GM23338 (cell line): Measurements from ENCODE around the gene KATNAL1. TPM values are rescaled to one million over a fixed set of nuclear protein-coding genes. Genes with fewer than 3 reads are reported as not detected.

Source experiments
- ATAC-seq: fragments of 200-7000 bp; cut with Tn5 transposase; 3 replicates; pipeline ENCODE4 v1.9.1; 2020
- DNase-seq: peaks from one replicate; pipeline ENCODE4 v3.0.0-alpha.2; 2015; ENCODE audit warnings: low spot score
- H2AFZ ChIP-seq: fragments of 200-600 bp; sonication (generic); 2 replicates; pipeline ENCODE4 v1.8.0; 2016; ENCODE audit warnings: antibody characterized with exemption, mild to moderate bottlenecking, moderate library complexity
- H3F3A ChIP-seq: fragments of 200-600 bp; sonication (generic); replicated peaks from 2 replicates; pipeline ENCODE4 v1.8.0; 2017; ENCODE audit warnings: antibody characterized with exemption, mixed run types, low read depth
- H3K27ac ChIP-seq: fragments of 200-600 bp; sonication (generic); 2 replicates; pipeline ENCODE4 v1.6.1; 2016; ENCODE audit warnings: low read depth
- H3K27me3 ChIP-seq: fragments of 200-600 bp; sonication (generic); 2 replicates; pipeline ENCODE4 v1.8.0; 2016; ENCODE audit warnings: mild to moderate bottlenecking, mixed run types, moderate library complexity; ENCODE audit not compliant: insufficient read depth
- H3K36me3 ChIP-seq: fragments of 200-600 bp; sonication (generic); 2 replicates; pipeline ENCODE4 v1.8.0; 2016; ENCODE audit warnings: mild to moderate bottlenecking; ENCODE audit not compliant: insufficient read depth
- H3K4me1 ChIP-seq: fragments of 200-600 bp; sonication (generic); 2 replicates; pipeline ENCODE4 v1.8.0; 2016; ENCODE audit warnings: mild to moderate bottlenecking, moderate library complexity; ENCODE audit not compliant: insufficient read depth
- H3K4me2 ChIP-seq: fragments of 200-600 bp; sonication (generic); 2 replicates; pipeline ENCODE4 v1.7.1; 2017; ENCODE audit warnings: mixed run types
- H3K4me3 ChIP-seq: fragments of 200-600 bp; sonication (generic); 2 replicates; pipeline ENCODE4 v1.6.1; 2016; ENCODE audit warnings: mixed run types
- H3K79me2 ChIP-seq: fragments of 200-600 bp; sonication (generic); replicated peaks from 2 replicates; pipeline ENCODE4 v1.8.0; 2017; ENCODE audit warnings: mild to moderate bottlenecking; ENCODE audit not compliant: insufficient read depth
- H3K9me2 ChIP-seq: fragments of 200-600 bp; sonication (generic); 2 replicates; pipeline ENCODE4 v1.8.0; 2017; ENCODE audit not compliant: insufficient read depth
- H4K20me1 ChIP-seq: fragments of 200-600 bp; sonication (generic); replicated peaks from 2 replicates; pipeline ENCODE4 v1.8.0; 2017; ENCODE audit warnings: mild to moderate bottlenecking; ENCODE audit not compliant: insufficient read depth
- H3K27ac Mint-ChIP-seq: 2 replicates; pipeline ENCODE4 v1.8.0; 2020; ENCODE audit warnings: inconsistent platforms, mild to moderate bottlenecking, moderate library complexity, mixed read lengths
- H3K27me3 Mint-ChIP-seq: 3 replicates; pipeline ENCODE4 v1.8.0; 2022; ENCODE audit warnings: low read depth, mild to moderate bottlenecking, moderate library complexity, mixed read lengths, inconsistent platforms; ENCODE audit not compliant: insufficient read depth, poor library complexity
- H3K36me3 Mint-ChIP-seq: 3 replicates; pipeline ENCODE4 v1.8.0; 2021; ENCODE audit warnings: low read depth, mild to moderate bottlenecking, inconsistent platforms, moderate library complexity, mixed read lengths
- H3K4me1 Mint-ChIP-seq: 3 replicates; pipeline ENCODE4 v1.8.0; 2020; ENCODE audit warnings: mild to moderate bottlenecking, inconsistent platforms, mixed read lengths
- H3K4me3 Mint-ChIP-seq: 3 replicates; pipeline ENCODE4 v1.8.0; 2021; ENCODE audit warnings: moderate library complexity, mild to moderate bottlenecking, inconsistent platforms, mixed read lengths
- H3K9me3 Mint-ChIP-seq: 3 replicates; pipeline ENCODE4 v1.8.0; 2020; ENCODE audit warnings: moderate library complexity, mild to moderate bottlenecking, inconsistent platforms, mixed read lengths
- EZH2 ChIP-seq: fragments of 200-600 bp; sonication (generic); IDR thresholded peaks from one replicate; pipeline ENCODE4 v1.8.0; 2017; ENCODE audit warnings: antibody characterized with exemption, mild to moderate bottlenecking, low read depth; ENCODE audit not compliant: unreplicated experiment
- polyA plus RNA-seq: library from polyadenylated mRNA; unstranded; fragments of >200 nt; fragmentation: Nextera tagmentation; extraction: Ambion mirVana; gene quantifications from 2 replicates; pipeline ENCODE4 v1.2.1, GENCODE V29; 2016
- total RNA-seq: library from RNA; depleted of rRNA; stranded (reverse); fragments of >200 nt; shearing (Covaris generic); gene quantifications from 2 replicates; pipeline ENCODE4 v1.2.3, GENCODE V29; 2014
- TF ChIP-seq, protein P1 (sequence below): fragments of 250-450 bp; sonication (Bioruptor Pico); IDR thresholded peaks from 2 replicates; pipeline ENCODE4 v1.5.0; 2020; ENCODE audit warnings: mild to moderate bottlenecking, moderate library complexity
- TF ChIP-seq, protein P2 (sequence below), 2 experiments: fragments of 200-600 bp in 1 of 2; sonication (generic) in 1 of 2; conservative IDR thresholded peaks; 2 replicates each; pipeline versions ENCODE4 v1.5.1 to v1.6.1; 2016 to 2017; ENCODE audit warnings: antibody characterized with exemption in 2 of 2, low read depth in 2 of 2, mild to moderate bottlenecking in 2 of 2, moderate library complexity in 1 of 2

The KATNAL1 gene
- total and polyA plus RNA-seq, 2 experiments from 2014 or later = 6.1 to 11.5 TPM

DNA sequence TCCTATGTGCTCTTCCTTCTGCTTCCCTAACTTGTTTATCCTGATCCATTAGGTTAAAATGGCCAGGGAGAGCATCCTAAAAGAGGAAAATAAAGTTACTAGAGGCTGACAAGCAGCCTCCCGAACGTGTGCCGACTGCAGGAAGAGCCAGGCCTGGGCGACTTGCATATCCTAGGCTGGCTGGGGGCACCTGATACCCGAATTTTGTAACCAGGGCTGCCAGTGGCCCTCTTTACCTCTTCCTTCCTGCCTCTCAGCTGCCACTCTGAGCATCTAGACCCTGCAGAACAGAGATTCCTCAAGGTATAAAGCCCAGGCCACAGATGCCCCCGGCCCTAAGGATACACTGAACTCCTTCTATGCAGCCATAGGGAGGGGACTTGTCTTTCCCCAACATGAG is 48.5 kb upstream of the KATNAL1 start (continued):
- TF ChIP-seq, protein P1, sequence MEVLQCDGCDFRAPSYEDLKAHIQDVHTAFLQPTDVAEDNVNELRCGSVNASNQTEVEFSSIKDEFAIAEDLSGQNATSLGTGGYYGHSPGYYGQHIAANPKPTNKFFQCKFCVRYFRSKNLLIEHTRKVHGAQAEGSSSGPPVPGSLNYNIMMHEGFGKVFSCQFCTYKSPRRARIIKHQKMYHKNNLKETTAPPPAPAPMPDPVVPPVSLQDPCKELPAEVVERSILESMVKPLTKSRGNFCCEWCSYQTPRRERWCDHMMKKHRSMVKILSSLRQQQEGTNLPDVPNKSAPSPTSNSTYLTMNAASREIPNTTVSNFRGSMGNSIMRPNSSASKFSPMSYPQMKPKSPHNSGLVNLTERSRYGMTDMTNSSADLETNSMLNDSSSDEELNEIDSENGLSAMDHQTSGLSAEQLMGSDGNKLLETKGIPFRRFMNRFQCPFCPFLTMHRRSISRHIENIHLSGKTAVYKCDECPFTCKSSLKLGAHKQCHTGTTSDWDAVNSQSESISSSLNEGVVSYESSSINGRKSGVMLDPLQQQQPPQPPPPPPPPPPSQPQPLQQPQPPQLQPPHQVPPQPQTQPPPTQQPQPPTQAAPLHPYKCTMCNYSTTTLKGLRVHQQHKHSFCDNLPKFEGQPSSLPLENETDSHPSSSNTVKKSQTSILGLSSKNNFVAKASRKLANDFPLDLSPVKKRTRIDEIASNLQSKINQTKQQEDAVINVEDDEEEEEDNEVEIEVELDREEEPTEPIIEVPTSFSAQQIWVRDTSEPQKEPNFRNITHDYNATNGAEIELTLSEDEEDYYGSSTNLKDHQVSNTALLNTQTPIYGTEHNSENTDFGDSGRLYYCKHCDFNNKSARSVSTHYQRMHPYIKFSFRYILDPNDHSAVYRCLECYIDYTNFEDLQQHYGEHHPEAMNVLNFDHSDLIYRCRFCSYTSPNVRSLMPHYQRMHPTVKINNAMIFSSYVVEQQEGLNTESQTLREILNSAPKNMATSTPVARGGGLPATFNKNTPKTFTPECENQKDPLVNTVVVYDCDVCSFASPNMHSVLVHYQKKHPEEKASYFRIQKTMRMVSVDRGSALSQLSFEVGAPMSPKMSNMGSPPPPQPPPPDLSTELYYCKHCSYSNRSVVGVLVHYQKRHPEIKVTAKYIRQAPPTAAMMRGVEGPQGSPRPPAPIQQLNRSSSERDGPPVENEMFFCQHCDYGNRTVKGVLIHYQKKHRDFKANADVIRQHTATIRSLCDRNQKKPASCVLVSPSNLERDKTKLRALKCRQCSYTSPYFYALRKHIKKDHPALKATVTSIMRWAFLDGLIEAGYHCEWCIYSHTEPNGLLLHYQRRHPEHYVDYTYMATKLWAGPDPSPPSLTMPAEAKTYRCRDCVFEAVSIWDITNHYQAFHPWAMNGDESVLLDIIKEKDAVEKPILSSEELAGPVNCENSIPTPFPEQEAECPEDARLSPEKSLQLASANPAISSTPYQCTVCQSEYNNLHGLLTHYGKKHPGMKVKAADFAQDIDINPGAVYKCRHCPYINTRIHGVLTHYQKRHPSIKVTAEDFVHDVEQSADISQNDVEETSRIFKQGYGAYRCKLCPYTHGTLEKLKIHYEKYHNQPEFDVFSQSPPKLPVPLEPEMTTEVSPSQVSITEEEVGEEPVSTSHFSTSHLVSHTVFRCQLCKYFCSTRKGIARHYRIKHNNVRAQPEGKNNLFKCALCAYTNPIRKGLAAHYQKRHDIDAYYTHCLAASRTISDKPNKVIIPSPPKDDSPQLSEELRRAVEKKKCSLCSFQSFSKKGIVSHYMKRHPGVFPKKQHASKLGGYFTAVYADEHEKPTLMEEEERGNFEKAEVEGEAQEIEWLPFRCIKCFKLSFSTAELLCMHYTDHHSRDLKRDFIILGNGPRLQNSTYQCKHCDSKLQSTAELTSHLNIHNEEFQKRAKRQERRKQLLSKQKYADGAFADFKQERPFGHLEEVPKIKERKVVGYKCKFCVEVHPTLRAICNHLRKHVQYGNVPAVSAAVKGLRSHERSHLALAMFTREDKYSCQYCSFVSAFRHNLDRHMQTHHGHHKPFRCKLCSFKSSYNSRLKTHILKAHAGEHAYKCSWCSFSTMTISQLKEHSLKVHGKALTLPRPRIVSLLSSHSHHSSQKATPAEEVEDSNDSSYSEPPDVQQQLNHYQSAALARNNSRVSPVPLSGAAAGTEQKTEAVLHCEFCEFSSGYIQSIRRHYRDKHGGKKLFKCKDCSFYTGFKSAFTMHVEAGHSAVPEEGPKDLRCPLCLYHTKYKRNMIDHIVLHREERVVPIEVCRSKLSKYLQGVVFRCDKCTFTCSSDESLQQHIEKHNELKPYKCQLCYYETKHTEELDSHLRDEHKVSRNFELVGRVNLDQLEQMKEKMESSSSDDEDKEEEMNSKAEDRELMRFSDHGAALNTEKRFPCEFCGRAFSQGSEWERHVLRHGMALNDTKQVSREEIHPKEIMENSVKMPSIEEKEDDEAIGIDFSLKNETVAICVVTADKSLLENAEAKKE = no peak

DNA sequence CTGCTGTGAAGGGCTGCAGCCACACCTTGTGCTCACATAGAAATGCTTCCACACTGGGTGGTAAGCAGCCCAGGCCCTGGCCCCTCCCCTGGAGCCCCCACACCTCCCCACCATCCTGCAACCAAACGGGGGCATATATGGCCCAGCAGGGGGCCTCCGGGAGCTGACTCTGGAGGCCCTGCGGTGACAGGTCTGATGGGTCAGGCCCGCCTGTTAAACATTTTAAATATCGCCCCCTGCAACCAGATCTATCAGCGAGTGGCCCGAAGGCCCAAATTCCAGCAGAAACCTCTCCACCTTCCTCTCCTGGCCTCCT is 48.0 kb upstream of the KATNAL1 start:
- no peaks in the 10 kb centered on the region for H3K36me3 ChIP-seq
- DNase-seq = peak; percentile 57
- Mint-ChIP-seq H3K4me1 (peaks cover 16% of the 10 kb centered on the region), H3K36me3 (peaks cover 9% of the 10 kb centered on the region; the same call in 1 of the 3 replicates), H3K27me3 (peaks cover 5% of the 10 kb centered on the region), H3K27ac (no peak overlapping the region), H3K9me3 (peaks cover 9% of the 10 kb centered on the region), H3K4me3 (no peak overlapping the region)
- peak; percentile 80 for ATAC-seq
- H3K79me2 ChIP-seq = no peaks in the 10 kb centered on the region
- H2AFZ ChIP-seq = peak overlapping the region; percentile 81; the same call in 1 of the 2 replicates
- no peaks in the 10 kb centered on the region for H3K4me1 ChIP-seq
- no peaks in the 10 kb centered on the region for H4K20me1 ChIP-seq
- H3K27me3 ChIP-seq = no peaks in the 10 kb centered on the region
- no peaks in the 10 kb centered on the region for H3F3A ChIP-seq
- H3K27ac ChIP-seq = no peak overlapping the region
- H3K4me2 ChIP-seq = no peak overlapping the region
- no peak overlapping the region for H3K4me3 ChIP-seq
- H3K9me2 ChIP-seq = peaks cover 2% of the 10 kb centered on the region; the same call in 1 of the 2 replicates
- TF ChIP-seq, protein P2, sequence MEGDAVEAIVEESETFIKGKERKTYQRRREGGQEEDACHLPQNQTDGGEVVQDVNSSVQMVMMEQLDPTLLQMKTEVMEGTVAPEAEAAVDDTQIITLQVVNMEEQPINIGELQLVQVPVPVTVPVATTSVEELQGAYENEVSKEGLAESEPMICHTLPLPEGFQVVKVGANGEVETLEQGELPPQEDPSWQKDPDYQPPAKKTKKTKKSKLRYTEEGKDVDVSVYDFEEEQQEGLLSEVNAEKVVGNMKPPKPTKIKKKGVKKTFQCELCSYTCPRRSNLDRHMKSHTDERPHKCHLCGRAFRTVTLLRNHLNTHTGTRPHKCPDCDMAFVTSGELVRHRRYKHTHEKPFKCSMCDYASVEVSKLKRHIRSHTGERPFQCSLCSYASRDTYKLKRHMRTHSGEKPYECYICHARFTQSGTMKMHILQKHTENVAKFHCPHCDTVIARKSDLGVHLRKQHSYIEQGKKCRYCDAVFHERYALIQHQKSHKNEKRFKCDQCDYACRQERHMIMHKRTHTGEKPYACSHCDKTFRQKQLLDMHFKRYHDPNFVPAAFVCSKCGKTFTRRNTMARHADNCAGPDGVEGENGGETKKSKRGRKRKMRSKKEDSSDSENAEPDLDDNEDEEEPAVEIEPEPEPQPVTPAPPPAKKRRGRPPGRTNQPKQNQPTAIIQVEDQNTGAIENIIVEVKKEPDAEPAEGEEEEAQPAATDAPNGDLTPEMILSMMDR (conservative IDR thresholded peaks at IDR 0.05; ENCODE audit: low read depth in 2 of 2) = peak; percentile 12 to 50; a peak in 2 of 4 replicates
- TF ChIP-seq EZH2 = no peak
